PFSK-1 (cell line): ENCODE measurements around the gene ROBO1.

Experiments
- FOXP2 ChIP-seq: optimal IDR thresholded peaks from 2 replicates; pipeline ENCODE3; 2011; ENCODE audit warnings: borderline replicate concordance, control low read depth, inconsistent platforms; ENCODE audit not compliant: insufficient read depth; ENCODE audit errors: extremely low read length, extremely low read depth
- POLR2AphosphoS5 ChIP-seq: IDR thresholded peaks from 2 replicates; pipeline ENCODE4 v1.6.1; 2012; ENCODE audit warnings: low read depth, mild to moderate bottlenecking, control low read depth, low read length, moderate library complexity
- REST ChIP-seq, 2 experiments: IDR thresholded peaks; 2 replicates each; pipeline versions ENCODE4 v1.6.1 to v1.8.0; 2011 to 2012; ENCODE audit warnings: low read depth in 2 of 2, low read length in 2 of 2, control low read depth in 1 of 2, inconsistent platforms in 1 of 2, mild to moderate bottlenecking in 1 of 2, moderate library complexity in 1 of 2; ENCODE audit not compliant: insufficient read depth in 1 of 2
- SIN3A ChIP-seq: IDR thresholded peaks from 2 replicates; pipeline ENCODE4 v1.6.1; 2012; ENCODE audit warnings: mild to moderate bottlenecking, low read length, moderate library complexity, borderline replicate concordance; ENCODE audit not compliant: insufficient read depth
- TAF1 ChIP-seq: IDR thresholded peaks from 2 replicates; pipeline ENCODE4 v1.6.1; 2012; ENCODE audit warnings: low read length, control low read depth, borderline replicate concordance; ENCODE audit not compliant: insufficient read depth

The ROBO1 gene

DNA sequence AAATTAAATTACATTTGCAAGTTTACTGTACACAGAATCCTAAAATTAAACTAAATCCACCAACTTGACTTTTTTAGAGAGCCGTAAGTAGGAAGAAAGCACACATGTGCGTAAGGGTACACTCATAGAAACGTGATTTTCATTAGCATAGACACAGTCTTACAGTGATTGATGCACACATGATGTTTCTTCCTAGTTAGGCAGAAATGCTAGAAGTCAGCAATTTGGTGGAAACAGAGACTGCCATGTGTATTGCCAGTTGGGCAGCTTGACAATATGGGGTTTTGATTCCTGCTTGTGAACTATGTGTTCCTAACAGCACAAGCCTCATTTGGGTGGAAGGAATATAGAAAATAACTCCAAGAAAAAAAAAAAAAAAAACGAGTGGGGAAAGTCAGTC is 878.5 kb downstream of the ROBO1 start:
- TF ChIP-seq FOXP2 (no peak), REST (IDR thresholded peaks at IDR 0.05; ENCODE audit: insufficient read depth in 1 of 2, low read depth in 2 of 2, low read length in 2 of 2) (no peak), TAF1 (no peak), SIN3A (no peak), POLR2AphosphoS5 (no peak)

- TF ChIP-seq FOXP2 (no peak), SIN3A (no peak), REST (IDR thresholded peaks at IDR 0.05; ENCODE audit: insufficient read depth in 1 of 2, low read depth in 2 of 2, low read length in 2 of 2) (no peak), TAF1 (no peak), POLR2AphosphoS5 (no peak)
Observed at GRCh38 chr3:78888635-78889034, 879.2 kb downstream of the ROBO1 start.

GRCh38 chr3:78887547-78888011 is 880.2 kb downstream of the ROBO1 start:
- TF ChIP-seq REST (IDR thresholded peaks at IDR 0.05; ENCODE audit: insufficient read depth in 1 of 2, low read depth in 2 of 2, low read length in 2 of 2) (no peak), SIN3A (no peak), POLR2AphosphoS5 (no peak), TAF1 (no peak), FOXP2 (no peak)

DNA sequence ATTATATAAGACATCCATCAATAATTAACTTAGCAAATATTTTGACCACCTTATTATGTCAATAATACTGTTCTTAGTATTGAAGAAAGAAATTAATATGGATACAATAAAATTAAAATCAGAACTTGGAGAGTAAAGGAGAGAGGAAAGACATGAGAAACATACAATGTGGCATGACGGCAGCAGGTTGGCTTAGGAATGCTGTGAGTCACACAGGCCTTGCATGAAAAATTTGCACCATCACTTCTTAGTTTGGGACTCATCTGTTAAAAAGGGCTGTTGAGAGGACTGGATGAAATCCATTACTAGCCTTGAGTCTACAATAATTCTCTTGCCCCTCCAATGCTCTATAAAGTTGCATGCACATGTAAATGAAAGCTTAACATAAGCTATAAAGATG is 880.8 kb downstream of the ROBO1 start:
- TF ChIP-seq FOXP2 (no peak), TAF1 (no peak), REST (IDR thresholded peaks at IDR 0.05; ENCODE audit: insufficient read depth in 1 of 2, low read depth in 2 of 2, low read length in 2 of 2) (no peak), SIN3A (no peak), POLR2AphosphoS5 (no peak)

GRCh38 chr3:78882251-78882650 is 885.5 kb downstream of the ROBO1 start:
- TF ChIP-seq TAF1, result no peak
- TF ChIP-seq FOXP2, result no peak
- no peak for TF ChIP-seq SIN3A
- no peak for TF ChIP-seq POLR2AphosphoS5
